Measurements from ENCODE around the gene SPN.

Gene SPN

DNA sequence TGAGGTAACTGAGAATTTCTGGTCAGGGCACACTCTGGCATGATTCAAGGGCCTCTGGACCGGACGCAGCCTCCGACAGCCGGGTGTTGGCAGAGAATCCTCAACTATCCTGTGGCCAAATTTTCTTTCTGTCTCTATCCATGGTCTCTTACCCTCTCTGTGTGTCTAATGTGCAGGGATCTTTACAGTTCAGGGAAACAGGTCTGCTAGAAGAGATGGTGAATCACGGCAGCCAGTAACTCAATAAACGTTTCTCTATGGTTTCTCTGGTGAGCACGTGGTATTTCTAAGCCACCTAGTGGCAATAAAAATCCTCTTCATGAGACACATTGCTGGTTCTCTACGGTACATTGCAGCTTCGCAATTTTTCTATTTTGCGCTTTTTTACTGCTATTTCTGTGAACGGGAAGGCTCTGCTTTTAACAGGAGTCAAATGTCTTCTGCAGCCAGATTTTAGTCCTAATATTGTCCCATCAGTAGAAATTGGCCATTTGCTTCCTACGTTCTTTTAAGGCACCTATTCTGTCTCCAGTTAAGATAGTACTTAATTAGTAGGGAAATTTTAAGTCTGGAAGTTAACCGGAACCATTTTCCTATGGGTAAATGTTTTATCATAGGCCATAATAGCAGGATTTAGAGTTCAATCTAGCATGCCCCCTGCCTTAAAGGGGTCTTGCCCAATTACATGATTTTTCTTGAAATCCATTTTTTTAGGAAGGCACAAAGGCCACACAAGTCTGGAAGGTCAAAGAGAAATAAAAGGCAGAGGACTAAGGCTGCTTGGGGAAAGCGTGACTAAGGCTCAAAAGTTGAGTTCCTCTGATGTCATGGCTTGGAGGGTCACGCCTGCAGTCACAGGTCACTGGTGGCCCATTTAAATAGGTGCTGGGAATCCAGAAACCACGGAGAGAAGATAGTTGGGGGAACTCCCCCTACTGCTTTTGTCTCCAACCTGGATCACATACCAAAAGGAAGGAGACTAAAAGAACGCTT, 47.5 kb downstream of the SPN start:
- TF ChIP-seq CTCF (IDR thresholded peaks at IDR 0.05; ENCODE audit: borderline replicate concordance, insufficient read depth, low read depth, low read length) = peak; percentile 58; the same call in 1 of the 2 replicates
- no peak overlapping the region for H3K4me3 ChIP-seq (ENCODE audit: low read depth, low read length)

DNA sequence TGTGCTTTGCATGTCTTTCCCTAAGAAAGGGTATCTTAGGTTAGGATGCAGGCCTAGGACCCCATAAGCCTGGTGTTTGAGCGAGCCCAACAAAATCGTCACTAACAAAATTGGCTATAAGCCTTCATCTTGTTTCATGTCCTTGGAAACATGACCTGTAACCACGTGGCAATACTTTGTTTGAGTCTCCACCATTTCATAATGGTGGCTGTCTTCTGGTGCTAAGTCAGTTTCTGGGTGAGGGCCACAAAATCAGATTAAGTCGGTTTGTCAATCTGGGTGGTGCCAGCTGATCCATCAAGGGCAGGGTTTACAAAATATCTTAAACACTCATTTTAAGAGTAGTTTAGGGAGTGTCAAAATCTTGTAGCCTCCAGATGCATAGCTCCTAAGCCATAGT, 49.8 kb downstream of the SPN start:
- no peak overlapping the region for H3K4me3 ChIP-seq (ENCODE audit: low read depth, low read length)
- TF ChIP-seq CTCF (IDR thresholded peaks at IDR 0.05; ENCODE audit: borderline replicate concordance, insufficient read depth, low read depth, low read length) = no peak

GRCh38 chr16:29714396-29714795, 51.3 kb downstream of the SPN start:
- no peak overlapping the region for H3K4me3 ChIP-seq (ENCODE audit: low read depth, low read length)
- no peak for TF ChIP-seq CTCF (IDR thresholded peaks at IDR 0.05; ENCODE audit: borderline replicate concordance, insufficient read depth, low read depth, low read length)

- H3K4me3 ChIP-seq (ENCODE audit: low read depth, low read length) = no peak overlapping the region
- no peak for TF ChIP-seq CTCF (IDR thresholded peaks at IDR 0.05; ENCODE audit: borderline replicate concordance, insufficient read depth, low read depth, low read length)
Observed at GRCh38 chr16:29714972-29715371, 51.9 kb downstream of the SPN start.

- H3K4me3 ChIP-seq (ENCODE audit: low read depth, low read length) = no peak overlapping the region
- no peak for TF ChIP-seq CTCF (IDR thresholded peaks at IDR 0.05; ENCODE audit: borderline replicate concordance, insufficient read depth, low read depth, low read length)
Observed at GRCh38 chr16:29717113-29717512, 54.1 kb downstream of the SPN start.

GRCh38 chr16:29719063-29719462, 56.0 kb downstream of the SPN start:
- TF ChIP-seq CTCF (IDR thresholded peaks at IDR 0.05; ENCODE audit: borderline replicate concordance, insufficient read depth, low read depth, low read length) = no peak
- H3K4me3 ChIP-seq (ENCODE audit: low read depth, low read length) = no peak overlapping the region

Measured in GM12875 (cell line).